Muscle layer of duodenum (tissue), 2 donors: ENCODE measurements around the gene MRPS23.
A peak's percentile ranks its signal among the peaks of the same experiment; 100 is the strongest.

ENCODE experiments used
- H3K27ac ChIP-seq: one replicate; pipeline ENCODE4 v1.7.0; 2013; ENCODE audit warnings: mild to moderate bottlenecking, low read length
- H3K27me3 ChIP-seq: one replicate; pipeline ENCODE4 v1.7.0; 2013; ENCODE audit warnings: low read depth, mild to moderate bottlenecking, control low read depth, low read length
- H3K36me3 ChIP-seq, 2 donors: one replicate each; pipeline ENCODE4 v1.7.0; 2013; ENCODE audit warnings: low read length in 2 of 2, control low read depth in 1 of 2, mild to moderate bottlenecking in 1 of 2; ENCODE audit not compliant: insufficient read depth in 2 of 2, control insufficient read depth in 1 of 2
- H3K4me1 ChIP-seq, 2 donors: one replicate each; pipeline ENCODE4 v1.7.0; 2013; ENCODE audit warnings: low read length in 2 of 2, mild to moderate bottlenecking in 2 of 2, control low read depth in 1 of 2, moderate library complexity in 1 of 2; ENCODE audit not compliant: insufficient read depth in 2 of 2, control insufficient read depth in 1 of 2
- H3K4me3 ChIP-seq, 2 donors: one replicate each; pipeline ENCODE4 v1.7.0; 2013; ENCODE audit warnings: low read length in 2 of 2, low read depth in 1 of 2, mild to moderate bottlenecking in 1 of 2
- H3K9me3 ChIP-seq, 2 donors: one replicate each; pipeline ENCODE4 v1.7.0; 2013; ENCODE audit warnings: low read length in 2 of 2, control low read depth in 1 of 2, mild to moderate bottlenecking in 1 of 2; ENCODE audit not compliant: control insufficient read depth in 1 of 2
- donor health status: healthy.

MRPS23 gene

GRCh38 chr17:57869617-57870282 lies 19.9 kb upstream of the MRPS23 start:
- H3K27ac ChIP-seq: peak overlapping the region; percentile 80

GRCh38 chr17:57868910-57869616 lies 19.2 kb upstream of the MRPS23 start:
- peaks cover 3 to 34% of the 10 kb centered on the region in 2 donors for H3K36me3 ChIP-seq
- H3K9me3 ChIP-seq: no peaks in the 10 kb centered on the region
- peak overlapping the region; percentile 80 for H3K27ac ChIP-seq
- no peaks in the 10 kb centered on the region for H3K27me3 ChIP-seq
- H3K4me3 ChIP-seq: no peak overlapping the region
- H3K4me1 ChIP-seq: peaks cover 39 to 66% of the 10 kb centered on the region in 2 donors

More at GRCh38 chr17:57869617-57870282, 19.9 kb upstream of the MRPS23 start:
- Histone ChIP-seq H3K4me1 (peaks cover 43 to 70% of the 10 kb centered on the region in 2 donors), H3K27me3 (no peaks in the 10 kb centered on the region), H3K9me3 (no peaks in the 10 kb centered on the region), H3K4me3 (no peak overlapping the region), H3K36me3 (peaks cover 3 to 28% of the 10 kb centered on the region in 2 donors)

- Histone ChIP-seq H3K27ac (peak overlapping the region; percentile 85), H3K27me3 (no peaks in the 10 kb centered on the region), H3K4me1 (peaks cover 31 to 63% of the 10 kb centered on the region in 2 donors), H3K9me3 (no peaks in the 10 kb centered on the region), H3K4me3 (peak overlapping the region in 1 of 2 donors; percentile 36), H3K36me3 (peaks cover 2 to 32% of the 10 kb centered on the region in 2 donors)
Observed at GRCh38 chr17:57868007-57868909, 18.4 kb upstream of the MRPS23 start.

- Histone ChIP-seq H3K36me3 (peaks cover 0 to 30% of the 10 kb centered on the region in 2 donors), H3K4me3 (no peak overlapping the region), H3K4me1 (peaks cover 25 to 63% of the 10 kb centered on the region in 2 donors), H3K27me3 (no peaks in the 10 kb centered on the region), H3K9me3 (no peaks in the 10 kb centered on the region), H3K27ac (peak overlapping the region; percentile 85)
Observed at GRCh38 chr17:57867126-57867525, 17.3 kb upstream of the MRPS23 start.

GRCh38 chr17:57866723-57867122 lies 16.9 kb upstream of the MRPS23 start:
- H3K27me3 ChIP-seq: no peaks in the 10 kb centered on the region
- H3K4me1 ChIP-seq: peaks cover 25 to 61% of the 10 kb centered on the region in 2 donors
- H3K36me3 ChIP-seq: peaks cover 0 to 30% of the 10 kb centered on the region in 2 donors
- no peaks in the 10 kb centered on the region for H3K9me3 ChIP-seq
- H3K27ac ChIP-seq: no peak overlapping the region
- no peak overlapping the region for H3K4me3 ChIP-seq

- H3K36me3 ChIP-seq: peaks cover 0 to 30% of the 10 kb centered on the region in 2 donors
- H3K27me3 ChIP-seq: no peaks in the 10 kb centered on the region
- peaks cover 25 to 59% of the 10 kb centered on the region in 2 donors for H3K4me1 ChIP-seq
- no peak overlapping the region for H3K4me3 ChIP-seq
- H3K9me3 ChIP-seq: no peaks in the 10 kb centered on the region
- H3K27ac ChIP-seq: no peak overlapping the region
Observed at GRCh38 chr17:57866319-57866718, 16.5 kb upstream of the MRPS23 start.

GRCh38 chr17:57864273-57864672 lies 14.4 kb upstream of the MRPS23 start:
- H3K4me1 ChIP-seq: peaks cover 22 to 65% of the 10 kb centered on the region in 2 donors
- no peak overlapping the region for H3K27ac ChIP-seq
- no peaks in the 10 kb centered on the region for H3K9me3 ChIP-seq
- H3K4me3 ChIP-seq: no peak overlapping the region
- no peaks in the 10 kb centered on the region for H3K27me3 ChIP-seq
- peaks cover 0 to 24% of the 10 kb centered on the region in 2 donors for H3K36me3 ChIP-seq

- Histone ChIP-seq H3K27ac (peak overlapping the region; percentile 60), H3K4me1 (peaks cover 11 to 58% of the 10 kb centered on the region in 2 donors), H3K9me3 (no peaks in the 10 kb centered on the region), H3K4me3 (peak overlapping the region in 1 of 2 donors; percentile 62), H3K27me3 (no peaks in the 10 kb centered on the region), H3K36me3 (peaks cover 0 to 24% of the 10 kb centered on the region in 2 donors)
Observed at GRCh38 chr17:57862694-57863667, 13.1 kb upstream of the MRPS23 start.

- peaks cover 5 to 50% of the 10 kb centered on the region in 2 donors for H3K4me1 ChIP-seq
Observed at GRCh38 chr17:57861790-57862693, 12.2 kb upstream of the MRPS23 start.

More at GRCh38 chr17:57861790-57862693, 12.2 kb upstream of the MRPS23 start:
- no peaks in the 10 kb centered on the region for H3K27me3 ChIP-seq
- peak overlapping the region; percentile 74 for H3K27ac ChIP-seq
- no peaks in the 10 kb centered on the region for H3K9me3 ChIP-seq
- H3K4me3 ChIP-seq: peak overlapping the region; percentile 51 to 62
- H3K36me3 ChIP-seq: peaks cover 0 to 24% of the 10 kb centered on the region in 2 donors
